H1 (cell line): ENCODE data around the gene GPR35. TPM values are rescaled to one million over a fixed set of nuclear protein-coding genes. Genes with fewer than 3 reads are reported as not detected.

ENCODE experiments used
- CTCF ChIA-PET: fragments of 300-600 bp; sonication (Branson Sonifier 250); formaldehyde crosslinking; loops from one replicate; lab custom pipeline; 2021; ENCODE audit not compliant: partially characterized antibody; lab: Charles Lee
- POLR2A ChIA-PET: fragments of 300-600 bp; sonication (Branson Sonifier 250); formaldehyde crosslinking; loops from one replicate; lab custom pipeline; 2021; ENCODE audit warnings: inconsistent platforms; ENCODE audit not compliant: partially characterized antibody; lab: Charles Lee
- DNase-seq, 2 experiments: peaks; one replicate each; pipeline versions ENCODE4 v3.0.0 to v3.0.0-alpha.2; 2010 to 2022; ENCODE audit warnings: low spot score in 2 of 2, low read depth in 1 of 2, mixed read lengths in 1 of 2
- FAIRE-seq: peaks from 2 replicates; lab custom pipeline; 2011; peaks lifted over from hg19 to GRCh38; lab: Jason Lieb, UNC
- H2AFZ ChIP-seq: 2 replicates; pipeline ENCODE4 v1.8.1; 2012; ENCODE audit warnings: low read length, inconsistent platforms
- H2AK5ac ChIP-seq: 2 replicates; pipeline ENCODE4 v1.6.1; 2013; ENCODE audit warnings: low read depth, low read length
- H2BK120ac ChIP-seq: replicated peaks from 2 replicates; pipeline ENCODE3; 2013; ENCODE audit warnings: low read depth, low read length, inconsistent platforms
- H2BK12ac ChIP-seq: 2 replicates; pipeline ENCODE4 v1.6.1; 2013; ENCODE audit warnings: low read depth, low read length
- H2BK15ac ChIP-seq: 2 replicates; pipeline ENCODE4 v1.6.1; 2013; ENCODE audit warnings: low read length
- H2BK20ac ChIP-seq: 2 replicates; pipeline ENCODE4 v1.6.1; 2013; ENCODE audit warnings: low read length
- H2BK5ac ChIP-seq: 2 replicates; pipeline ENCODE4 v1.6.1; 2013; ENCODE audit warnings: low read depth, low read length
- H3K14ac ChIP-seq: 2 replicates; pipeline ENCODE4 v1.6.1; 2013; ENCODE audit warnings: inconsistent platforms; ENCODE audit not compliant: insufficient read length
- H3K18ac ChIP-seq: 2 replicates; pipeline ENCODE4 v1.6.1; 2013; ENCODE audit warnings: low read length; ENCODE audit errors: extremely low read depth
- H3K23ac ChIP-seq: 2 replicates; pipeline ENCODE4 v1.6.1; 2013; ENCODE audit warnings: inconsistent platforms; ENCODE audit not compliant: insufficient read length
- H3K23me2 ChIP-seq: 2 replicates; pipeline ENCODE4 v1.6.1; 2013; ENCODE audit warnings: low read depth, low read length
- H3K27ac ChIP-seq: 2 replicates; pipeline ENCODE4 v1.6.1; 2011; ENCODE audit warnings: low read depth, low read length, inconsistent platforms
- H3K27me3 ChIP-seq, 4 experiments: replicated peaks in 1 of 4; 1 replicate in 1 of 4; 2 replicates in 3 of 4; pipeline versions ENCODE4 v1.6.1 to v1.8.1; 2011 to 2013; ENCODE audit warnings: low read length in 3 of 4, mild to moderate bottlenecking in 3 of 4, inconsistent platforms in 2 of 4, mixed read lengths in 2 of 4, moderate library complexity in 1 of 4; ENCODE audit not compliant: control insufficient read depth in 3 of 4, insufficient read depth in 3 of 4; ENCODE audit errors: extremely low read depth in 1 of 4
- H3K36me3 ChIP-seq, 4 experiments: 2 replicates each; pipeline versions ENCODE4 v1.6.1 to v1.8.1; 2011 to 2013; ENCODE audit warnings: mild to moderate bottlenecking in 4 of 4, low read length in 3 of 4, moderate library complexity in 2 of 4, control low read depth in 1 of 4, inconsistent platforms in 1 of 4; ENCODE audit not compliant: insufficient read depth in 4 of 4, control insufficient read depth in 2 of 4
- H3K4ac ChIP-seq: replicated peaks from 2 replicates; pipeline ENCODE3; 2013; ENCODE audit warnings: low read length, low read depth, mixed read lengths, inconsistent platforms; ENCODE audit not compliant: insufficient read length
- H3K4me1 ChIP-seq, 4 experiments: replicated peaks in 1 of 4; 1 replicate in 1 of 4; 2 replicates in 3 of 4; pipeline versions ENCODE4 v1.6.1 to v1.8.1; 2011 to 2013; ENCODE audit warnings: low read length in 3 of 4, inconsistent platforms in 2 of 4, mixed read lengths in 1 of 4; ENCODE audit not compliant: insufficient read depth in 4 of 4, control insufficient read depth in 3 of 4
- H3K4me2 ChIP-seq, 2 experiments: 2 replicates each; pipeline versions ENCODE4 v1.6.1 to v1.8.1; 2011 to 2013; ENCODE audit warnings: low read depth in 2 of 2, low read length in 2 of 2, control low read depth in 1 of 2, inconsistent platforms in 1 of 2, mild to moderate bottlenecking in 1 of 2; ENCODE audit not compliant: insufficient read depth in 1 of 2
- H3K4me3 ChIP-seq, 4 experiments: fragments of 200-600, 300-600 bp in 1 of 4; sonication (generic), shearing (Covaris generic), sonication (Bioruptor Twin) in 1 of 4; 2 replicates each; pipeline versions ENCODE4 v1.5.1 to v1.8.1; 2011 to 2016; ENCODE audit warnings: low read length in 4 of 4, low read depth in 3 of 4, control low read depth in 2 of 4, inconsistent platforms in 2 of 4, mild to moderate bottlenecking in 2 of 4, mixed read lengths in 1 of 4, moderate library complexity in 1 of 4; ENCODE audit not compliant: insufficient read depth in 2 of 4; ENCODE audit errors: extremely low read depth in 1 of 4
- H3K56ac ChIP-seq: replicated peaks from 2 replicates; pipeline ENCODE3; 2013; ENCODE audit warnings: low read depth, mild to moderate bottlenecking, mixed read lengths, low read length, inconsistent platforms; ENCODE audit not compliant: insufficient read length
- H3K79me1 ChIP-seq: 2 replicates; pipeline ENCODE4 v1.6.1; 2013; ENCODE audit warnings: low read depth, low read length, control low read depth
- H3K79me2 ChIP-seq, 2 experiments: 2 replicates each; pipeline versions ENCODE4 v1.6.1 to v1.8.1; 2012 to 2013; ENCODE audit warnings: low read length in 2 of 2, mild to moderate bottlenecking in 2 of 2, inconsistent platforms in 1 of 2; ENCODE audit not compliant: insufficient read depth in 2 of 2, control insufficient read depth in 1 of 2
- H3K9ac ChIP-seq, 4 experiments: replicated peaks in 1 of 4; 1 replicate in 1 of 4; 2 replicates in 3 of 4; pipeline versions ENCODE4 v1.6.1 to v1.8.1; 2011 to 2013; ENCODE audit warnings: low read depth in 3 of 4, low read length in 3 of 4, control low read depth in 2 of 4, mild to moderate bottlenecking in 2 of 4, moderate library complexity in 2 of 4, inconsistent platforms in 1 of 4; ENCODE audit errors: extremely low read depth in 1 of 4
- H3K9me3 ChIP-seq, 2 experiments: 2 replicates each; pipeline versions ENCODE4 v1.6.1 to v1.8.1; 2012 to 2013; ENCODE audit warnings: mild to moderate bottlenecking in 2 of 2, moderate library complexity in 2 of 2, control low read depth in 1 of 2, inconsistent platforms in 1 of 2, low read depth in 1 of 2, low read length in 1 of 2, mixed read lengths in 1 of 2; ENCODE audit not compliant: insufficient read depth in 2 of 2
- H4K20me1 ChIP-seq, 2 experiments: replicated peaks in 1 of 2; 2 replicates each; pipeline versions ENCODE3 to v1.8.1; 2011 to 2013; ENCODE audit warnings: inconsistent platforms in 2 of 2, low read length in 2 of 2, mild to moderate bottlenecking in 1 of 2; ENCODE audit not compliant: insufficient read depth in 2 of 2, control insufficient read depth in 1 of 2
- H4K5ac ChIP-seq: 2 replicates; pipeline ENCODE4 v1.6.1; 2013; ENCODE audit warnings: low read length, low read depth, mixed read lengths, inconsistent platforms; ENCODE audit not compliant: insufficient read length
- H4K8ac ChIP-seq: 2 replicates; pipeline ENCODE4 v1.8.0; 2013; ENCODE audit warnings: mild to moderate bottlenecking, moderate library complexity, low read length, inconsistent platforms; ENCODE audit not compliant: insufficient read depth; ENCODE audit errors: extremely low read depth
- H4K91ac ChIP-seq: replicated peaks from 2 replicates; pipeline ENCODE3; 2013; ENCODE audit warnings: low read length, mixed read lengths, inconsistent platforms; ENCODE audit not compliant: insufficient read length
- CEBPB ChIP-seq: IDR thresholded peaks from 2 replicates; pipeline ENCODE4 v1.6.1; 2012; ENCODE audit warnings: low read depth, low read length
- CREB1 ChIP-seq: IDR thresholded peaks from 2 replicates; pipeline ENCODE4 v1.6.1; 2012; ENCODE audit warnings: inconsistent platforms
- EGR1 ChIP-seq: IDR thresholded peaks from 2 replicates; pipeline ENCODE4 v1.6.1; 2011; ENCODE audit warnings: low read depth, low read length, borderline replicate concordance
- KDM4A ChIP-seq: IDR thresholded peaks from one replicate; pipeline ENCODE4 v1.7.1; 2012; ENCODE audit warnings: low read depth, mild to moderate bottlenecking, moderate library complexity, low read length, inconsistent platforms; ENCODE audit not compliant: severe bottlenecking
- MAX ChIP-seq: IDR thresholded peaks from 2 replicates; pipeline ENCODE4 v1.6.1; 2012; ENCODE audit warnings: inconsistent platforms
- NANOG ChIP-seq: IDR thresholded peaks from 2 replicates; pipeline ENCODE4 v1.6.1; 2011; ENCODE audit warnings: low read length, low read depth, mild to moderate bottlenecking, inconsistent platforms; ENCODE audit not compliant: insufficient read depth, poor library complexity, severe bottlenecking
- ZNF274 ChIP-seq: IDR thresholded peaks from 2 replicates; pipeline ENCODE4 v1.7.0; 2012; ENCODE audit warnings: low read length, borderline replicate concordance; ENCODE audit errors: extremely low read depth
- WGBS, 2 experiments: shearing (Covaris generic) in 1 of 2; methylation state at CpG; one replicate each; pipeline versions ENCODE4 v1.1.6 to v1.1.7; 2013 to 2015; ENCODE audit warnings: low lambda C conversion rate in 2 of 2, mixed read lengths in 2 of 2, inconsistent platforms in 1 of 2, low coverage in 1 of 2, missing lambda C conversion rate in 1 of 2; ENCODE audit not compliant: insufficient replicate concordance in 2 of 2, insufficient coverage in 1 of 2, insufficient read length in 1 of 2; ENCODE audit errors: extremely low coverage in 1 of 2, missing lambda C conversion rate in 1 of 2; 5-methylcytosine and 5-hydroxymethylcytosine counted together
- polyA plus RNA-seq, 7 experiments: library from polyadenylated mRNA; depleted of rRNA in 3 of 7; stranded (reverse) in 5 of 7; unstranded in 2 of 7; fragments of >200 nt in 5 of 7; fragments of 200-250 nt in 2 of 7; gene quantifications; 1 replicate in 5 of 7; 2 replicates in 1 of 7; 4 replicates in 1 of 7; pipeline versions ENCODE4 v1.2.1 to v1.2.3, GENCODE V29; 2011 to 2013; ENCODE audit warnings: missing spikeins in 2 of 7, mixed read lengths in 2 of 7
- total RNA-seq: library from RNA; stranded (reverse); fragmentation: NEBNext Ultra II Directional; extraction: Animal tissue kit (Norgen Biotek cat#: 25700); gene quantifications from 2 replicates; pipeline ENCODE4 v1.2.1, GENCODE V29; 2021
- TF ChIP-seq, protein P1 (sequence below): IDR thresholded peaks from 2 replicates; pipeline ENCODE4 v1.6.1; 2011; ENCODE audit warnings: low read length, improper control_type of control experiment
- TF ChIP-seq, protein P2 (sequence below): IDR thresholded peaks from 2 replicates; pipeline ENCODE4 v1.6.1; 2012; ENCODE audit warnings: inconsistent platforms

Gene GPR35
- total and polyA plus RNA-seq, 2 of the 8 experiments (the other 6 are each of a cell fraction or from before 2014, with no cell fraction given) = 0.47 TPM; not detected in 1

DNA sequence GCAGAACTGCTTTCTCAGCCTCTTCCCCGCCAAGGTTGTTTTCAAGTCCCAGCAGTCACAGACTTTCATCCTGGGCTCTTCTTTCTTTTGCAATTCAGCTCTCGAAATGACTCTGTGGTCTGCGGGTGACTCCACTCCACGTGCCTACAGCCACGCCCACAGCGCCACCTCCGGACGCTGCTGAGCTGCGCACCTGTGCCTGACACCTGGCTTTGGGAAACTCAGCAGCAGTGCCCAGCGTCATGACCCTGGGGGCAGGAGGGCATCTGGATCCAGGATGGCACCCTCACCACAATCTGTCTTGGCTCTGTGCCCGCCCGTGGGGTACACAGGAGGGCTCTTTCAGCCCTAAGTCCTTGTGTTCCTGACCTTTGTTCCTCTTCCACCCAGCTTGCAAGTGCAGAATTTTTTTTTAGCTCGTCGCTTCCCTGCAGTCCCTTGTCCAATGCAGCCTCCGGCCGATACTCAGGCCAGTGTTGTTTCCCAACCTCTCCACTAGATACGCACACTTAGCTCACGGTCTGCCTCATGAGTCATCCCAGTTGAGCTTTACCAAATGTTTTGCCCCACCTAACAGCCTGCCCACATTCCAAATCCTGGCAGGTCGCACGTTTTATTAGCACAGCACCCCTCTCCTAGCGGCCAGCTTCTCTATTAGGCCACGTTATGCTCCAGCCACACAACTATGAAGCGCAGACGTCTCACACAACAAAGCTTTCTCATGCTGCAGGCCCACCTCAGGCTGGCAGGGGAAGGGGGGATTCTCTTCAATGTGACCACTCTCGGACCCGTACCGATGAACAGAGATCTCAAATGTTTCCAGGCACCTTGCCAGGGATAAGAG, 45.3 kb upstream of the GPR35 start:
- DNase-seq = peak in 1 of 2 experiments; percentile 74
- WGBS, 2 experiments = 65% methylated on average over 27 of the region's 27 CpGs; no CpG with 5 or more reads in 1 of the 2 experiments
- no peaks in the 10 kb centered on the region for H3K9me3 ChIP-seq
- no peak overlapping the region for H3K18ac ChIP-seq
- no peak overlapping the region for H3K4me2 ChIP-seq
- H3K27me3 ChIP-seq = no peaks in the 10 kb centered on the region
- no peak overlapping the region for H3K9ac ChIP-seq
- no peak overlapping the region for H3K4ac ChIP-seq
- POLR2A ChIA-PET = interaction anchor here (0.7 to 1.2 kb wide), 3 partner anchors 9 to 144 kb away, joined by 3 to 4 read pairs (median 3); partner anchors contain the start of gene GPC1
- no peaks in the 10 kb centered on the region for H3K23me2 ChIP-seq
- H3K79me2 ChIP-seq = peaks cover 0 to 11% of the 10 kb centered on the region in 2 experiments; a peak in 1 of 4 replicates
- H2AFZ ChIP-seq = no peak overlapping the region
- no peak overlapping the region for H2BK5ac ChIP-seq
- H3K14ac ChIP-seq = no peak overlapping the region
- H3K79me1 ChIP-seq = peaks cover 7% of the 10 kb centered on the region
- no peak for FAIRE-seq
- no peak overlapping the region for H3K23ac ChIP-seq
- H3K4me3 ChIP-seq = no peak overlapping the region
- no peak overlapping the region for H2BK20ac ChIP-seq
- no peak overlapping the region for H3K27ac ChIP-seq
- H3K4me1 ChIP-seq = peaks cover 0 to 12% (median 1%) of the 10 kb centered on the region in 4 experiments; a peak in 6 of 7 replicates
- no peak overlapping the region for H3K56ac ChIP-seq
- H2BK12ac ChIP-seq = no peak overlapping the region
- no peak overlapping the region for H4K91ac ChIP-seq
- no peak overlapping the region for H2AK5ac ChIP-seq
- H4K8ac ChIP-seq = no peak overlapping the region; the same call in 1 of the 2 replicates
- H3K36me3 ChIP-seq = no peaks in the 10 kb centered on the region
- H4K20me1 ChIP-seq = peaks cover 12 to 22% of the 10 kb centered on the region in 2 experiments
- CTCF ChIA-PET = interaction anchor here (0.7 to 4.8 kb wide), 14 partner anchors 9 to 680 kb away, joined by 3 to 37 read pairs (median 4); partner anchors contain the start of gene RNPEPL1
- no peak overlapping the region for H4K5ac ChIP-seq
- H2BK120ac ChIP-seq = no peak overlapping the region
- H2BK15ac ChIP-seq = no peak overlapping the region
- TF ChIP-seq CEBPB (0 out of 2 replicates have a peak, but pooled peaks have one; percentile 9), EGR1 (no peak), NANOG (no peak), ZNF274 (no peak), KDM4A (no peak), CREB1 (peak; percentile 42; the same call in 1 of the 2 replicates), MAX (peak; percentile 97)
- TF ChIP-seq, protein P1, sequence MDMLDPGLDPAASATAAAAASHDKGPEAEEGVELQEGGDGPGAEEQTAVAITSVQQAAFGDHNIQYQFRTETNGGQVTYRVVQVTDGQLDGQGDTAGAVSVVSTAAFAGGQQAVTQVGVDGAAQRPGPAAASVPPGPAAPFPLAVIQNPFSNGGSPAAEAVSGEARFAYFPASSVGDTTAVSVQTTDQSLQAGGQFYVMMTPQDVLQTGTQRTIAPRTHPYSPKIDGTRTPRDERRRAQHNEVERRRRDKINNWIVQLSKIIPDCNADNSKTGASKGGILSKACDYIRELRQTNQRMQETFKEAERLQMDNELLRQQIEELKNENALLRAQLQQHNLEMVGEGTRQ = 0 out of 2 replicates have a peak, but pooled peaks have one; percentile 16
- TF ChIP-seq, protein P2, sequence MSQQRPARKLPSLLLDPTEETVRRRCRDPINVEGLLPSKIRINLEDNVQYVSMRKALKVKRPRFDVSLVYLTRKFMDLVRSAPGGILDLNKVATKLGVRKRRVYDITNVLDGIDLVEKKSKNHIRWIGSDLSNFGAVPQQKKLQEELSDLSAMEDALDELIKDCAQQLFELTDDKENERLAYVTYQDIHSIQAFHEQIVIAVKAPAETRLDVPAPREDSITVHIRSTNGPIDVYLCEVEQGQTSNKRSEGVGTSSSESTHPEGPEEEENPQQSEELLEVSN = peak; percentile 69
